ENCODE measurements around the gene MAP2K5.

GRCh38 chr15:67785431-67785830 lies 242.9 kb downstream of the MAP2K5 start:
- TF ChIP-seq CTCF (IDR thresholded peaks at IDR 0.05; ENCODE audit: low read depth, low read length) (no peak), EZH2phosphoT487 (IDR thresholded peaks at IDR 0.05; ENCODE audit: low read depth) (no peak)

Data from OCI-LY3 (cell line).